ENCODE data around the gene NACC1.

DNA sequence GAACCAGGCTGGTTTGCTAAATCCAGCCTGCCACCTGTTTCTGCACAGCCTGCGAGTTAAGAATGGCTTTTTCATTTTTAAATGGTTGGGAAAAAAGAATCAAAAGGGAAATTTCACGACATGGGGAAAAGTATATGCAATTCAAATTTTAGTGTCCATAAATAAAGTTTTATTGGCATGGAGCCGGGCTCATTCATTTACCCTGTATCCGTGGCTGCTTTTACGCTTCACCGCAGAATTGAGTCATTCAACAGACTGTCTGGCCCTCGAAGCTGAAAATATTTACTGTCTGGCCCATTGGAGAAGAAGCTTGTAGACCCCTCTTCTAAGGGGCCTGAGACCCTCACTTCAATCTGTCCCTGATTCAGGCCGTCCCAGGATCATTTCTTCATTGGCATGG is 58.3 kb downstream of the NACC1 start:
- TF ChIP-seq, protein P1, sequence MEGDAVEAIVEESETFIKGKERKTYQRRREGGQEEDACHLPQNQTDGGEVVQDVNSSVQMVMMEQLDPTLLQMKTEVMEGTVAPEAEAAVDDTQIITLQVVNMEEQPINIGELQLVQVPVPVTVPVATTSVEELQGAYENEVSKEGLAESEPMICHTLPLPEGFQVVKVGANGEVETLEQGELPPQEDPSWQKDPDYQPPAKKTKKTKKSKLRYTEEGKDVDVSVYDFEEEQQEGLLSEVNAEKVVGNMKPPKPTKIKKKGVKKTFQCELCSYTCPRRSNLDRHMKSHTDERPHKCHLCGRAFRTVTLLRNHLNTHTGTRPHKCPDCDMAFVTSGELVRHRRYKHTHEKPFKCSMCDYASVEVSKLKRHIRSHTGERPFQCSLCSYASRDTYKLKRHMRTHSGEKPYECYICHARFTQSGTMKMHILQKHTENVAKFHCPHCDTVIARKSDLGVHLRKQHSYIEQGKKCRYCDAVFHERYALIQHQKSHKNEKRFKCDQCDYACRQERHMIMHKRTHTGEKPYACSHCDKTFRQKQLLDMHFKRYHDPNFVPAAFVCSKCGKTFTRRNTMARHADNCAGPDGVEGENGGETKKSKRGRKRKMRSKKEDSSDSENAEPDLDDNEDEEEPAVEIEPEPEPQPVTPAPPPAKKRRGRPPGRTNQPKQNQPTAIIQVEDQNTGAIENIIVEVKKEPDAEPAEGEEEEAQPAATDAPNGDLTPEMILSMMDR (IDR thresholded peaks at IDR 0.05) = no peak
- TF ChIP-seq EP300 (IDR thresholded peaks at IDR 0.05) (no peak), POLR2A (IDR thresholded peaks at IDR 0.05) (no peak)

Data from ovary (tissue), 3 donors.